Measurements from ENCODE around the gene ARID3B. TPM values are rescaled to one million over a fixed set of nuclear protein-coding genes. Genes with fewer than 3 reads are reported as not detected.

ARID3B gene
- total and polyA plus RNA-seq, 2 of the 4 experiments (the other 2 are of a cell fraction), result 2.5 to 5.0 TPM

DNA sequence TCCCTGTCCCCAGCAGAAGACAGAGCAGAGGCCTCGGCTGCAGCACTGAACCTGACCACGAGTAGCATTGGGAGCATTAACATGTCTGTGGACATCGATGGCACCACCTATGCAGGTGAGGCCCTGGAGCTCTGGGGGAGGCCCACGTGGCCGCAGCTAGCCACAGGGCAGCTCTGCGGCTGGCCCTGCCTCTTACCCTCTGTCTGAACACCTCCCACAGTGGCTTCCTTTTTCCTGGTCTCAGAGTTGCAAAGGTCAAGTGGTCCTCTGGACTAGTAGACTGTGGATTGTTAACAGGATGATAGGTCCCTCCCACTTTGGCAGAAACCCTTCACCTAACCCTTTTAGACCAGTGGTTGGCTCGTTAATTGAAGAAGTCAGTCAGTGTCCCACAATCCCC, 52.1 kb downstream of the ARID3B start:
- H3K9me3 ChIP-seq (ENCODE audit: control insufficient read depth, insufficient read depth, low read length), result no peaks in the 10 kb centered on the region
- no peak overlapping the region for H3K4me3 ChIP-seq (ENCODE audit: insufficient read depth, low read depth, low read length)
- H2BK20ac ChIP-seq (ENCODE audit: low read depth, low read length), result no peak overlapping the region
- in situ Hi-C loops (cut with MboI; ENCODE audit: low sequenced_read_pairs), result no loop called here
- no peak overlapping the region for H3K14ac ChIP-seq (replicated peaks; ENCODE audit: low read depth, low read length)
- no peak overlapping the region for H3K9ac ChIP-seq (ENCODE audit: low read depth, low read length)
- H3K27me3 ChIP-seq (ENCODE audit: control insufficient read depth, insufficient read depth, low read length), result no peaks in the 10 kb centered on the region
- H3K4me1 ChIP-seq (ENCODE audit: control insufficient read depth, insufficient read depth, low read length), result peaks cover 11% of the 10 kb centered on the region
- H3K27ac ChIP-seq (ENCODE audit: insufficient read depth, low read length), result no peak overlapping the region
- ATAC-seq (ENCODE audit: low read depth), result no peak
- H2AK9ac ChIP-seq (replicated peaks; ENCODE audit: low read depth, low read length, poor library complexity), result peak overlapping the region; percentile 24
- H2AFZ ChIP-seq (replicated peaks; ENCODE audit: low read length, poor library complexity), result no peak overlapping the region
- peaks cover 23% of the 10 kb centered on the region for H3K36me3 ChIP-seq (ENCODE audit: control insufficient read depth, insufficient read depth, low read length)
- no peak overlapping the region for H3K23ac ChIP-seq (ENCODE audit: low read depth, low read length)
- dilution Hi-C loops (cut with HindIII; ENCODE audit: low sequenced_read_pairs, unreplicated experiment), result no loop called here
- H3K4ac ChIP-seq (ENCODE audit: low read depth, low read length), result no peak overlapping the region
- intact Hi-C loops (cut with micrococcal nuclease), result no loop called here
- ChIA-PET CTCF (no interaction called here), POLR2A (ENCODE audit: unreplicated experiment) (no interaction called here)
- H4K5ac ChIP-seq (ENCODE audit: low read depth, low read length), result no peak overlapping the region
- H3K9me1 ChIP-seq (ENCODE audit: insufficient read depth, low read length), result peaks cover 9% of the 10 kb centered on the region
- H4K8ac ChIP-seq (ENCODE audit: low read depth in 2 of 2, low read length in 2 of 2), result no peak overlapping the region
- no peak overlapping the region for H2BK120ac ChIP-seq (ENCODE audit: low read depth, low read length)
- BruUV-seq (replicated peaks), result no TSS peak
- DNase-seq, result no peak
- no peak overlapping the region for H3K56ac ChIP-seq (ENCODE audit: extremely low read depth, insufficient read depth, low read length)
- H3K4me2 ChIP-seq (ENCODE audit: low read depth, low read length), result no peak overlapping the region
- WGBS, 2 experiments (ENCODE audit: extremely low coverage in 2 of 2, insufficient read length in 1 of 2), result 100% methylated on average over 3 of the region's 7 CpGs; no CpG with 5 or more reads in 1 of the 2 experiments
- no peak overlapping the region for H3K18ac ChIP-seq (ENCODE audit: low read depth, low read length)
- H2AK5ac ChIP-seq (ENCODE audit: low read depth, low read length), result no peak overlapping the region
- peaks cover 0 to 7% of the 10 kb centered on the region in 2 experiments; a peak in 1 of 4 replicates for H3K79me1 ChIP-seq (ENCODE audit: low read depth in 1 of 2, low read length in 2 of 2)
- no peak overlapping the region for H2BK15ac ChIP-seq (ENCODE audit: low read depth, low read length)
- TF ChIP-seq, protein P1, sequence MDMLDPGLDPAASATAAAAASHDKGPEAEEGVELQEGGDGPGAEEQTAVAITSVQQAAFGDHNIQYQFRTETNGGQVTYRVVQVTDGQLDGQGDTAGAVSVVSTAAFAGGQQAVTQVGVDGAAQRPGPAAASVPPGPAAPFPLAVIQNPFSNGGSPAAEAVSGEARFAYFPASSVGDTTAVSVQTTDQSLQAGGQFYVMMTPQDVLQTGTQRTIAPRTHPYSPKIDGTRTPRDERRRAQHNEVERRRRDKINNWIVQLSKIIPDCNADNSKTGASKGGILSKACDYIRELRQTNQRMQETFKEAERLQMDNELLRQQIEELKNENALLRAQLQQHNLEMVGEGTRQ (IDR thresholded peaks at IDR 0.05; ENCODE audit: low read depth, low read length), result no peak
- no peak for TF ChIP-seq BHLHE40 (IDR thresholded peaks at IDR 0.05; ENCODE audit: low read depth, low read length)
- no peak for TF ChIP-seq RCOR1 (IDR thresholded peaks at IDR 0.05; ENCODE audit: insufficient replicate concordance, low read length)
- TF ChIP-seq CEBPB (IDR thresholded peaks at IDR 0.05; ENCODE audit: low read depth, low read length), result no peak
- no peak for TF ChIP-seq CHD1 (IDR thresholded peaks at IDR 0.05; ENCODE audit: low read depth, low read length)
- no peak for TF ChIP-seq CTCF (conservative IDR thresholded peaks at IDR 0.05; ENCODE audit: low read depth, low read length)
- H2BK5ac ChIP-seq (ENCODE audit: low read depth, low read length, poor library complexity, severe bottlenecking), result no peak overlapping the region
- H4K20me1 ChIP-seq (ENCODE audit: insufficient read depth, low read length), result no peaks in the 10 kb centered on the region; the same call in 1 of the 2 replicates
- H4K91ac ChIP-seq (ENCODE audit: insufficient read depth, low read depth, low read length), result no peak overlapping the region

Measured in IMR-90 (cell line).